Measurements from ENCODE around the gene NRF1. TPM values are rescaled to one million over a fixed set of nuclear protein-coding genes. Genes with fewer than 3 reads are reported as not detected.

NRF1 gene
- total RNA-seq, 1 experiment from 2014 or later, result 14.0 TPM

GRCh38 chr7:129643550-129644170, 32.1 kb downstream of the NRF1 start:
- no TSS peak for BruUV-seq (replicated peaks)
- intact Hi-C loops (cut with micrococcal nuclease; ENCODE audit: unreplicated experiment), result no loop called here
- in situ Hi-C loops (cut with HindIII; ENCODE audit: low pct_unique_long_range_greater_than_20kb, low sequenced_read_pairs), result no loop called here
- Histone ChIP-seq H3K4me1 (ENCODE audit: control insufficient read depth, insufficient read depth, low read length) (peaks cover 9% of the 10 kb centered on the region), H3K9me3 (ENCODE audit: control insufficient read depth, insufficient read depth, low read depth, low read length) (no peaks in the 10 kb centered on the region), H3K27me3 (ENCODE audit: control insufficient read depth, insufficient read depth, low read length) (no peaks in the 10 kb centered on the region), H3K4me3 (ENCODE audit: low read depth in 2 of 2, low read length in 2 of 2) (no peak overlapping the region), H3K36me3 (ENCODE audit: control insufficient read depth, insufficient read depth, low read length) (no peaks in the 10 kb centered on the region), H3K27ac (ENCODE audit: low read length) (no peak overlapping the region)
- DNase-seq (ENCODE audit: low read depth, low spot score) (no peak), ATAC-seq (peak; percentile 76)
- no peak for TF ChIP-seq POLR2AphosphoS5 (IDR thresholded peaks at IDR 0.05; ENCODE audit: low read depth, low read length)
- TF ChIP-seq, protein P1, sequence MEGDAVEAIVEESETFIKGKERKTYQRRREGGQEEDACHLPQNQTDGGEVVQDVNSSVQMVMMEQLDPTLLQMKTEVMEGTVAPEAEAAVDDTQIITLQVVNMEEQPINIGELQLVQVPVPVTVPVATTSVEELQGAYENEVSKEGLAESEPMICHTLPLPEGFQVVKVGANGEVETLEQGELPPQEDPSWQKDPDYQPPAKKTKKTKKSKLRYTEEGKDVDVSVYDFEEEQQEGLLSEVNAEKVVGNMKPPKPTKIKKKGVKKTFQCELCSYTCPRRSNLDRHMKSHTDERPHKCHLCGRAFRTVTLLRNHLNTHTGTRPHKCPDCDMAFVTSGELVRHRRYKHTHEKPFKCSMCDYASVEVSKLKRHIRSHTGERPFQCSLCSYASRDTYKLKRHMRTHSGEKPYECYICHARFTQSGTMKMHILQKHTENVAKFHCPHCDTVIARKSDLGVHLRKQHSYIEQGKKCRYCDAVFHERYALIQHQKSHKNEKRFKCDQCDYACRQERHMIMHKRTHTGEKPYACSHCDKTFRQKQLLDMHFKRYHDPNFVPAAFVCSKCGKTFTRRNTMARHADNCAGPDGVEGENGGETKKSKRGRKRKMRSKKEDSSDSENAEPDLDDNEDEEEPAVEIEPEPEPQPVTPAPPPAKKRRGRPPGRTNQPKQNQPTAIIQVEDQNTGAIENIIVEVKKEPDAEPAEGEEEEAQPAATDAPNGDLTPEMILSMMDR (IDR thresholded peaks at IDR 0.05), result no peak
- TF ChIP-seq REST (IDR thresholded peaks at IDR 0.05; ENCODE audit: insufficient read depth in 1 of 2, low read depth in 2 of 2, low read length in 1 of 2), result no peak
- no peak for TF ChIP-seq TCF7L2 (IDR thresholded peaks at IDR 0.05; ENCODE audit: low read depth, low read length)
- TF ChIP-seq SIN3A (IDR thresholded peaks at IDR 0.05; ENCODE audit: borderline replicate concordance, insufficient read depth, low read depth, low read length), result no peak
- POLR2A ChIA-PET, result no interaction called here
- CTCF ChIA-PET, result interaction anchor here (0.5 to 1.4 kb wide), 5 partner anchors 10 to 429 kb away, joined by 3 to 5 read pairs (median 4); no protein-coding TSS in a partner anchor

GRCh38 chr7:129644634-129645230, 33.2 kb downstream of the NRF1 start:
- in situ Hi-C loops (cut with HindIII; ENCODE audit: low pct_unique_long_range_greater_than_20kb, low sequenced_read_pairs), result no loop called here
- DNase-seq (ENCODE audit: low read depth, low spot score) (peak; percentile 39), ATAC-seq (peak; percentile 67; the same call in 1 of the 2 replicates)

More at GRCh38 chr7:129644634-129645230, 33.2 kb downstream of the NRF1 start:
- intact Hi-C loops (cut with micrococcal nuclease; ENCODE audit: unreplicated experiment), result no loop called here
- H3K9me3 ChIP-seq (ENCODE audit: control insufficient read depth, insufficient read depth, low read depth, low read length), result no peaks in the 10 kb centered on the region
- TF ChIP-seq SIN3A (IDR thresholded peaks at IDR 0.05; ENCODE audit: borderline replicate concordance, insufficient read depth, low read depth, low read length), result no peak
- TF ChIP-seq, protein P1 (IDR thresholded peaks at IDR 0.05), result peak; percentile 60; the same call in 1 of the 2 replicates
- no peaks in the 10 kb centered on the region for H3K36me3 ChIP-seq (ENCODE audit: control insufficient read depth, insufficient read depth, low read length)
- ChIA-PET POLR2A (no interaction called here), CTCF (interaction anchor here (0.5 to 1.4 kb wide), 4 partner anchors 14 to 430 kb away, joined by 3 to 5 read pairs (median 4); no protein-coding TSS in a partner anchor)
- no peak overlapping the region for H3K4me3 ChIP-seq (ENCODE audit: low read depth in 2 of 2, low read length in 2 of 2)
- H3K27me3 ChIP-seq (ENCODE audit: control insufficient read depth, insufficient read depth, low read length), result no peaks in the 10 kb centered on the region
- H3K27ac ChIP-seq (ENCODE audit: low read length), result no peak overlapping the region
- H3K4me1 ChIP-seq (ENCODE audit: control insufficient read depth, insufficient read depth, low read length), result peaks cover 9% of the 10 kb centered on the region
- no TSS peak for BruUV-seq (replicated peaks)
